LoVo (cell line): ENCODE data around the gene PDGFC.

Experiments
- DNase-seq: peaks from one replicate; pipeline ENCODE4 v3.0.0-alpha.2; 2016; ENCODE audit warnings: low spot score

PDGFC gene

DNA sequence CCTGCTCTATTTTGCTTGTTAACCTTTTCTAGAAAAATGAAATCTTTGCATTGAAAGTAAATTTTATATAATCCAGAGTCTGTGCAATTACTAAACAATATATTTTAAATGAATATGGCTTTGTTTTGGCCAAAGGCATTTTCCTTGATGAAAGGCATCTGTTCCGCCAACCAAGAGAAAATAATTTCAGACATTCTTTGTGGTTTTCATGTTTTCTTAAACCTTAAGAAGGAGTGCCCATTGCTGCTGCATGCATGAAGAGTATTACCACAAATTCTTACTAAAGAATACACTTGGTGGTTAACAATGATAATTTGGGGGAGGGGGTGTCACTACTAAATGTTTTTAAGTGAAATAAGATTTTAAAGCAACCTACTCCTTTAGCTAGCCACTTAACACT lies 2.7 kb upstream of the PDGFC start:
- DNase-seq = no peak

GRCh38 chr4:156972379-156973015 lies 898 bp upstream of the PDGFC start:
- DNase-seq = no peak

GRCh38 chr4:156971165-156971675 lies 379 bp downstream of the PDGFC start:
- no peak for DNase-seq

DNA sequence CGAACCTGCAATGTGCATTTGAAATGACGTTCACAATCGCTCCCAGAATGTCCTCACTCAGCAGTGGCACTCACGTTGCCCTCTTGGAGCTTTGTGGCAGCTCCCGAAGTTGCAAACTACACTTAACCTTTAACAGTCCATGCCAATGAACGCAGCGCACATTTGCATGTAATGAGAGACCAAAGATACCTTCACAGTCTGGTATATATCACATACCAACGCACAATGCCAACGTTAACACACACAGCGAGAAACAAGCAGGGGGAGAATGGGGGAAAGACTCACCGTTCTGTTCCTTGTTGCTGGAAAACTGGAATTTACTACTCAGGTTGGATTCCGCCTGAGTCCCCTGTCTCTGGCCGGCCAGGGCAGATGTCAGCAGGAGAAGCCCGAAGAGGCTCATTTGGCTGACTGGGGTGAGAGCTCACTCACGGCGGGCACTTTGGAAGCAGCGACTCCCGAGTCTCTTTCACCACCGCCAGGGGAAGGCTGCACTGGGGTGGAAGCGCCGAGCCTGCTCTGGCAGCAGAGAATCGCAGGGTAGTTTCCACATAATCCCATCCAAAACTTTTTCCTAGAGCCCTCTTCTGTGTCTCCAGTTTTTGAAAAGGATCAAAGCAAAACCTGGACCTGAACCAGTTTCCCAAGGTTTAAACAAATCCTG lies 966 bp downstream of the PDGFC start:
- DNase-seq = peak; percentile 67

GRCh38 chr4:156969911-156970310 lies 1.7 kb downstream of the PDGFC start:
- DNase-seq = no peak

DNA sequence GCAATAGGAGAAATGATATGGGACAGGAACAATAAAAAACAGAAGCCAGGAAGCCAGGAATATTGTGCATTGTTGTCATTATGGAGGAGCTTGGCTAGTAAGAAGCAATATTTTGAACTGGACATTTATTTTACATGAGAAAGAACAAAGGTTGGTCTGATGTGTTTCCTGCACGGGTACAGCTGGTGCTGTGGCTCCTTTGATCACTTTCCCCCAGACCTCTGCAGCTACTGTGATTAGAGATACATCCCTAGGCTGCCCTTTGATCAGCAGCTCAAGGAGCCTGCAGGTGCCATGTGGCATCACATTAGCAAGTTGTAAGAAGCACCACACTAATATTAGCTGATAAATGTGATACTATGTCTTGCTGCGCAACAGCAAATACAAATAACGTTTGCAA lies 2.5 kb downstream of the PDGFC start:
- DNase-seq = no peak

DNA sequence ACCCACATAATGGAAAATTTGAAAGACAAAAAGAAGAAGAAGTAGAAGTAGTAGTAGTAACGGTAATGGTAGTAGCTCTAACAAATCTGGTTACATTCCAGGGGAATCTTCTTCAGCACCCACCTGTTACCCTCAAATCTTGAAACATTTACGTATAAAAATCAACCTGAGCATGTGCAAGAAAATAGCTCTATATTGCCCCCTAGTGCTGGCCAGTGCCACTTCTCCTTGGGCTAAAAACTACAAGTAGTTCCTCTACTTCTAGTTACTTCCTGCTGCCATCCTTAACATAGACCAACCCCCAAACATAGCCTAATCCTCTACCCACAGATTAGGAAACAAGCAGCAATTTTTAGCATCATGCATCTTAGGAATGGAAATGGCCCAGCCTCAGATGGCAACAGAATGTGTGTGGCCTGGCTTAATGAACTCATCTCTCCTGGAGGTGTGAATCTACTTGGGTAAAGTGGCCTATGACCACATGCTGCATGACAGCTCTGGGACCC lies 3.1 kb downstream of the PDGFC start:
- peak; percentile 72 for DNase-seq

DNA sequence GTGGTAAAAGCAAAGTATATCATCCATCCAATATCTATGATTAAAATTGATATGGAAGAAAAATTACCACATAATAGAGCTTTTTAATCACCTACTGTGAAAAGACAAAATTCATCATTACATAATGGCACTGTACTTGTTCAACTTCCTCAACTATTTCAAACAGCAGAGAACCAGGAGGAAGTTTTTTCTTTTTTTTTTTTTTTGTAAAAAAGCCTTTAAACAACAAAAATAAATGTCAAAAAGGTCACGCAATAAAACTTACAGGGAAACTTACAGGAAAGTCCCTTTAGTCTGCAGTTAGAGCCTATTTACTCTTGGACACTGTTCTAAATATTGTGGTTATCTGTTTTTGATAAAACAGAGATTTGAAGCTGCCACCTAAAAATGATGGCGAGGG lies 4.8 kb downstream of the PDGFC start:
- DNase-seq = no peak

DNA sequence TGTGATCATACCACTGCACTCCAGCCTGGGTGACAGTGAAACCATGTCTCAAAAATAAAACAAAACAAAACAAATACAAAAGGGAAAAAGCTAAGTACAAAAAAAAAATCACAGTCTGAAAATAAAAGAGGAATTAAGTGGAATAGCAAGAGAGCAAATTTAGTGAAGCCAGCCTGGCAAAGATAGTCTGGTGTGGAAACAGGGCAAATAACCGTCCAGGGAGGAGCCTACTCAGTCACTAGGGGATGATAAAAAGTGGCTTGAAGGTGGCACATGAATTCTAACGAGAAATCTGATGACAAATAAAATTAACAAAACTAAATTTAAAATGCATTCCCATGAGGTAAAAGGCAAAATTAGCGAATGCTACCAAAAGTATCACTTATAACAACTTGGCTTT lies 8.2 kb downstream of the PDGFC start:
- no peak for DNase-seq

DNA sequence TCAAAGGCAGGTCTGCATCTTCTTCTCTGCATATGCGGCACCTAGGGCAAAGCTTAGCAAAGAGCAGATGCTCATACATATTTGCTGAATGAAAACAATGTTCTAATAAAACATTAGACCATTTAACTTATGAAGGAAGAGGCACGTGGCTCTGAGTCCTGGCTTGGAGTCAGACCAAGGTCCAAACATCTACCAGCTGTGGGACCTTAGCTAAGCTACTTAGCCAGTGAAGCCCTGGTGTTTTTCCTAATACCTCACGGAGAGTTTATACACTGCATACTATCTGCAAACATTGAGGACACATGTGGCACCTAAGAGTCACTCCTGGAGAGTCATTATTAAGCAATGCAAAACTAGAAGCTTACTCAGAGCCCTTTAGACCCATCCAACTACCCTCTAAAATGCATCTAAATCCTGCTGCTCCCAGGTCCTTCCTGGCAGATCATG lies 9.0 kb downstream of the PDGFC start:
- no peak for DNase-seq

DNA sequence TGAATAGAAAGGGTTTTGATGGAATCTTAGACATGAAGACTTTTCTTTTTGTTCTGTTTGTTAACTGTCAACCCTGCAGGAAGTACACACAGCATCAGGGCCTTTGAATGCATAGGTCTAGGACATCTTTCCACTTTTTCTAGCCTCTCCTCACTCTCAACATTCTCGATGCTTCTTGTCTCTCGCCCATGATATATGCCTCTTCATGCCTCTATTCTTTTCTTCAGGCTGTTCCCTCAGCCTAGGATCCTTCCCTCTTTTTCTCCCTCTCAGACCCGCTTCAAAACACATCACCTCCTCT lies 9.6 kb downstream of the PDGFC start:
- DNase-seq = no peak

DNA sequence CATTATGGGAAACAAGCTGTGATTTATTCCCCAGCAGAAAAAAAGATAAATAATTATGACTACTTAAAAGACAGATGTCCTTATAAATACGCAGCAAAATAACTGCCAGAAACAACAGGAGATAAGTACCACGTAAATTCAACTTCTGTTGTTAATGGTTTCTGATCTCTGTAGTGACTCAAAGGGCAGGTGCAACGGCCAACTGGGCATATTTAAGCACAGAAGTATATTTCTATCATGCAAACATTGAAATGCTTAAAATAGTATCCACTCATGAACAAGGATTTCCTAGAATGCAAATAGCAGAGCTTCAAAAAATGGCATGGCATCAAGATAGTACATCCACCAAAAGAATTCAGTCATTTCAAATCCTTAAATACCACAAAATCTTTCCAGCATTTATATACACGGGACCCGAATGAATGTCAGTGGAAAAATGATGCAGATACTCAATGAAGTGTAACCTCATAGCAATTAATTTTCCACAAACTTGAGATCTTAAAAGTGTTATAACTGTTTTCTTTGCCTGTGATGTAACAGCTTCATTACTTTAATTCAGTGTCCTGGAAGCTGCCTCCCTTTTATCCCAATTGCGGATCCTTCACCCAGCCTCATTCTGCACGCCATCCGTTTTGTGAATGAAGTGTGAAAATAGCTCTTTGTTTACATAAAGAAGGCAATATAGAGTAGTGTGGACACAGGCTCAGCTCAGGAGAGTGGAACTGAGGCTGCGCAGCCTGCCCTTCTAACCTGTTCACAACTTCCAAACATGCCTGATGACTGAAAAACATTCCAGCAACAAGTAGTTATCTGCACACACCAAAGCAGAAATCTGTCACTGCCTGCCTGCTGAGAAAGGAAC lies 10.2 kb downstream of the PDGFC start:
- no peak for DNase-seq

DNA sequence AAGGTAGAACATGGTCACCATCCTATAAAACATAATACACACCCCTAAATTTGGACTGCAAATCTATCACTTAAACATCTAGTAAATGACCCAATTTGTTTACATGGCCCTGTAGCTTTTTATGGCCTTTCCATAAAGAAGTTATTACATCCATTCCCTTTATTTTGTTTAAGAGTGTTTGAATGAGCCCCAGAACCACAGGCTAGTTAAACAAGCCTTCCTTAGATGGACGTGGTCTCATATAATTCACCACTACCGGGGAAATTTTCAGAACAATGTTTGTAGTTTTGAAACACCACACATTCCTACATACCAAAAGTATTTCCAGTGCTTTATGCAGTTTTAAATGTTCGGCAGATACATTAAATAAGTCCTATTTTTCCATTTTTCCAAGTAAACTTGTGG lies 12.3 kb downstream of the PDGFC start:
- DNase-seq = no peak

GRCh38 chr4:156958276-156959074 lies 13.1 kb downstream of the PDGFC start:
- no peak for DNase-seq

GRCh38 chr4:156957556-156957955 lies 14.0 kb downstream of the PDGFC start:
- DNase-seq = no peak

DNA sequence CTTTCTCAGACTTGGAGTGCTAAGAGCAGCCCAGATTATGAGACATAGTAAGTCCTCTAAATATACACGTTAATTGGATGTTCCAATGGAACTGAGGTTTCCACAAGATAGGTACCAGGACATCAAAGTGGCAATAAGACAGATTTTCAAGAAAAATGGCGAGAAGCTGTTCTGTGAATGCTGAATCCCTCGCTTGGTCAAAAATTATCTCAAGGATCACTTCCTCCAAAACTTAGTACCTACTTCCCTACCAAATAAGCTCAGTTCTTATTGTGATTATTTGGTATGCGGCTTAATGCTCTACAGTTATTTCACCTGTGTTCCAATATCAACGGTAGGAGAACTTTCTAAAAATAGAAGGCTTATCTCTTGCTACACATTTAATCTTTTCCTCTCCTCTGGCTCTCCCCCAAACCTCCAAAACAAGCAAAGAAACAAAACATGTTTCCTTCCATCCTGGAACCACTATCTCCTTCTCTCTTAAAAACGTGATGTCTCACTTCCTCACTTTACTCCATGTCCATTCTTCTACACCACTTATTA lies 14.7 kb downstream of the PDGFC start:
- no peak for DNase-seq

DNA sequence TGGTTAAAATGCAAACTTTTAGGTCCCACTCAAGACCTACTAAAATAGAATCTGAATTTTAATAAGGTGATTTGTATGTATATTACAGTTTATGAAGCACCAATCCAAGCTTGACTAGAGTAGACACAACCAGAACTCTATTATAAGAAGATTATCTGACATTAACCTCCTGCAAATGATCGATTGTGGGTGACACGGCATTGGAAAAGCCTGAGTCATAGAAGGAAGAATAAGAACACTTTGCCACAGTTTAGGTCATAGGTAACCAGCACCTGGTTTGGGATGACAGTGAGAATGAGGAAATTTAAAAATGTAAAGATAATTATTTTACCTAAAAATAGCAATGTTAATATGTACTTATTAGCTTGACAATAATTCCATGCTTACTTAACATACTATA lies 15.2 kb downstream of the PDGFC start:
- no peak for DNase-seq

DNA sequence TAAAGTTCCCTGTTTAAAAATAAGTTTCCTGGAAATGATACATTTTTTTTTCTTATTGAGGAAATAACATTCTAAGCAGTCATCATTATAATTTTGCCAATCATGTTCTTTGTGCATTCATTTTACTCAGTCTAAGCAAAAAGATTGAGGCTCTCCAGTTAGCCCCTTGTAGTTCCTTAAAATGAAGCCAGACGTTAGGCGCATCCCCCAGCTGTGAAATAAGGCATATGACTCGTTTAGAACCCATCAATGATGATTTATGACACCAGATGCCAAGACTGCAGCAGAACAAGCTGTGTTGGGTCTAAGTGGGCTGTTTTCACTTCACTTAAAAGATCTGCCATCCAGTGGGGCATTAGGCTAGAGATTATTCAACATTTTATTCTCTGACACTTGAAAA lies 17.0 kb downstream of the PDGFC start:
- no peak for DNase-seq

GRCh38 chr4:156953951-156954350 lies 17.6 kb downstream of the PDGFC start:
- no peak for DNase-seq

GRCh38 chr4:156953001-156953400 lies 18.6 kb downstream of the PDGFC start:
- DNase-seq = no peak

- DNase-seq = no peak
Measured at GRCh38 chr4:156952078-156952759, 19.4 kb downstream of the PDGFC start.
